Measurements from ENCODE around the gene SLC38A2.
A peak's percentile ranks its signal among the peaks of the same experiment; 100 is the strongest.

Gene SLC38A2

GRCh38 chr12:46366771-46367170 lies 5.8 kb downstream of the SLC38A2 start:
- no peaks in the 10 kb centered on the region for H3K79me1 ChIP-seq (replicated peaks; ENCODE audit: low read length, poor library complexity, severe bottlenecking)
- H2BK5ac ChIP-seq (ENCODE audit: low read depth, low read length, poor library complexity, severe bottlenecking), result no peak overlapping the region
- DNase-seq, result no peak
- no peak overlapping the region for H3K18ac ChIP-seq (ENCODE audit: low read depth in 1 of 2, low read length in 2 of 2)
- no peak overlapping the region for H2BK15ac ChIP-seq (ENCODE audit: low read depth, poor library complexity, severe bottlenecking)
- H3K4me3 ChIP-seq (ENCODE audit: insufficient read depth in 1 of 2, low read depth in 1 of 2, low read length in 2 of 2), result peak overlapping the region in 1 of 2 experiments; percentile 98
- H2BK120ac ChIP-seq (ENCODE audit: low read depth, low read length), result no peak overlapping the region
- H3K4me1 ChIP-seq (ENCODE audit: control insufficient read depth, insufficient read depth, low read depth, low read length), result peaks cover 3% of the 10 kb centered on the region
- peaks cover 6 to 94% of the 10 kb centered on the region in 2 experiments for H3K36me3 ChIP-seq (ENCODE audit: control insufficient read depth in 1 of 2, insufficient read depth in 2 of 2, low read depth in 1 of 2, low read length in 2 of 2)
- WGBS, result 91% methylated on average over 5 of the region's 5 CpGs
- no peak overlapping the region for H3K4ac ChIP-seq (ENCODE audit: low read depth in 1 of 2, low read length in 2 of 2)
- H3K9ac ChIP-seq (ENCODE audit: low read length), result peak overlapping the region; percentile 99
- no peaks in the 10 kb centered on the region for H3K9me3 ChIP-seq (ENCODE audit: control insufficient read depth, low read length)
- no peak overlapping the region for H2AFZ ChIP-seq (ENCODE audit: low read depth, low read length)
- H3K27me3 ChIP-seq (ENCODE audit: control insufficient read depth in 1 of 2, insufficient read depth in 1 of 2, low read length in 2 of 2), result no peaks in the 10 kb centered on the region
- no peak overlapping the region for H3K4me2 ChIP-seq (ENCODE audit: low read length, poor library complexity, severe bottlenecking)
- H3K14ac ChIP-seq (ENCODE audit: low read length in 2 of 2), result no peak overlapping the region
- H3K27ac ChIP-seq (ENCODE audit: low read length, poor library complexity, severe bottlenecking), result no peak overlapping the region
- no peak overlapping the region for H4K8ac ChIP-seq (ENCODE audit: low read length)
- H4K91ac ChIP-seq (ENCODE audit: low read length), result no peak overlapping the region
- H2AK5ac ChIP-seq (ENCODE audit: low read length, severe bottlenecking), result no peak overlapping the region
- no peak overlapping the region for H2BK12ac ChIP-seq (ENCODE audit: low read length in 2 of 2)
- H3K23ac ChIP-seq (ENCODE audit: low read length in 2 of 2), result no peak overlapping the region

GRCh38 chr12:46365951-46366379 lies 6.6 kb downstream of the SLC38A2 start:
- Histone ChIP-seq H2BK120ac (ENCODE audit: low read depth, low read length) (no peak overlapping the region), H3K9me3 (ENCODE audit: control insufficient read depth, low read length) (no peaks in the 10 kb centered on the region), H3K79me1 (replicated peaks; ENCODE audit: low read length, poor library complexity, severe bottlenecking) (no peaks in the 10 kb centered on the region), H3K27ac (ENCODE audit: low read length, poor library complexity, severe bottlenecking) (peak overlapping the region; percentile 29), H3K27me3 (ENCODE audit: control insufficient read depth in 1 of 2, insufficient read depth in 1 of 2, low read length in 2 of 2) (no peaks in the 10 kb centered on the region), H2AFZ (ENCODE audit: low read depth, low read length) (no peak overlapping the region), H3K4me3 (ENCODE audit: insufficient read depth in 1 of 2, low read depth in 1 of 2, low read length in 2 of 2) (peak overlapping the region in 1 of 2 experiments; percentile 98), H4K91ac (ENCODE audit: low read length) (no peak overlapping the region), H3K23ac (ENCODE audit: low read length in 2 of 2) (no peak overlapping the region), H2BK5ac (ENCODE audit: low read depth, low read length, poor library complexity, severe bottlenecking) (no peak overlapping the region), H3K36me3 (ENCODE audit: control insufficient read depth in 1 of 2, insufficient read depth in 2 of 2, low read depth in 1 of 2, low read length in 2 of 2) (peaks cover 4 to 100% of the 10 kb centered on the region in 2 experiments), H3K4ac (ENCODE audit: low read depth in 1 of 2, low read length in 2 of 2) (no peak overlapping the region), H2BK12ac (ENCODE audit: low read length in 2 of 2) (no peak overlapping the region), H3K4me2 (ENCODE audit: low read length, poor library complexity, severe bottlenecking) (peak overlapping the region; percentile 29), H3K18ac (ENCODE audit: low read depth in 1 of 2, low read length in 2 of 2) (no peak overlapping the region), H3K14ac (ENCODE audit: low read length in 2 of 2) (no peak overlapping the region), H2BK15ac (ENCODE audit: low read depth, poor library complexity, severe bottlenecking) (no peak overlapping the region), H4K8ac (ENCODE audit: low read length) (no peak overlapping the region), H3K9ac (ENCODE audit: low read length) (peak overlapping the region; percentile 99), H3K4me1 (ENCODE audit: control insufficient read depth, insufficient read depth, low read depth, low read length) (peaks cover 3% of the 10 kb centered on the region), H2AK5ac (ENCODE audit: low read length, severe bottlenecking) (no peak overlapping the region)
- no CpG with 5 or more reads among the region's 2 CpGs for WGBS
- DNase-seq, result peak; percentile 40

- Histone ChIP-seq H3K27ac (ENCODE audit: low read length, poor library complexity, severe bottlenecking) (peak overlapping the region; percentile 30), H3K9me3 (ENCODE audit: control insufficient read depth, low read length) (no peaks in the 10 kb centered on the region), H2BK5ac (ENCODE audit: low read depth, low read length, poor library complexity, severe bottlenecking) (no peak overlapping the region), H3K79me1 (replicated peaks; ENCODE audit: low read length, poor library complexity, severe bottlenecking) (no peaks in the 10 kb centered on the region), H3K4me3 (ENCODE audit: insufficient read depth in 1 of 2, low read depth in 1 of 2, low read length in 2 of 2) (peak overlapping the region in 1 of 2 experiments; percentile 98), H3K18ac (ENCODE audit: low read depth in 1 of 2, low read length in 2 of 2) (no peak overlapping the region), H3K27me3 (ENCODE audit: control insufficient read depth in 1 of 2, insufficient read depth in 1 of 2, low read length in 2 of 2) (no peaks in the 10 kb centered on the region), H3K14ac (ENCODE audit: low read length in 2 of 2) (no peak overlapping the region), H2BK12ac (ENCODE audit: low read length in 2 of 2) (no peak overlapping the region), H3K4me1 (ENCODE audit: control insufficient read depth, insufficient read depth, low read depth, low read length) (peaks cover 3% of the 10 kb centered on the region), H2BK15ac (ENCODE audit: low read depth, poor library complexity, severe bottlenecking) (no peak overlapping the region), H2AFZ (ENCODE audit: low read depth, low read length) (no peak overlapping the region), H3K4ac (ENCODE audit: low read depth in 1 of 2, low read length in 2 of 2) (no peak overlapping the region), H4K91ac (ENCODE audit: low read length) (no peak overlapping the region), H2BK120ac (ENCODE audit: low read depth, low read length) (no peak overlapping the region), H4K8ac (ENCODE audit: low read length) (no peak overlapping the region), H2AK5ac (ENCODE audit: low read length, severe bottlenecking) (no peak overlapping the region), H3K36me3 (ENCODE audit: control insufficient read depth in 1 of 2, insufficient read depth in 2 of 2, low read depth in 1 of 2, low read length in 2 of 2) (peaks cover 4 to 100% of the 10 kb centered on the region in 2 experiments), H3K4me2 (ENCODE audit: low read length, poor library complexity, severe bottlenecking) (no peak overlapping the region), H3K9ac (ENCODE audit: low read length) (peak overlapping the region; percentile 99), H3K23ac (ENCODE audit: low read length in 2 of 2) (no peak overlapping the region)
- DNase-seq, result peak; percentile 61
- WGBS, result 70% methylated on average over 2 of the region's 3 CpGs
Observed at GRCh38 chr12:46364777-46365580, 7.6 kb downstream of the SLC38A2 start.

GRCh38 chr12:46364300-46364696 lies 8.3 kb downstream of the SLC38A2 start:
- no peaks in the 10 kb centered on the region for H3K27me3 ChIP-seq (ENCODE audit: control insufficient read depth in 1 of 2, insufficient read depth in 1 of 2, low read length in 2 of 2)
- H3K27ac ChIP-seq (ENCODE audit: low read length, poor library complexity, severe bottlenecking), result no peak overlapping the region
- no peak overlapping the region for H3K23ac ChIP-seq (ENCODE audit: low read length in 2 of 2)
- no peak overlapping the region for H3K18ac ChIP-seq (ENCODE audit: low read depth in 1 of 2, low read length in 2 of 2)
- no peak overlapping the region for H2BK15ac ChIP-seq (ENCODE audit: low read depth, poor library complexity, severe bottlenecking)
- H2BK120ac ChIP-seq (ENCODE audit: low read depth, low read length), result no peak overlapping the region
- H3K36me3 ChIP-seq (ENCODE audit: control insufficient read depth in 1 of 2, insufficient read depth in 2 of 2, low read depth in 1 of 2, low read length in 2 of 2), result peaks cover 4 to 100% of the 10 kb centered on the region in 2 experiments
- WGBS, result 84% methylated on average over 2 of the region's 3 CpGs
- H3K14ac ChIP-seq (ENCODE audit: low read length in 2 of 2), result no peak overlapping the region
- no peak overlapping the region for H2AFZ ChIP-seq (ENCODE audit: low read depth, low read length)
- peaks cover 3% of the 10 kb centered on the region for H3K4me1 ChIP-seq (ENCODE audit: control insufficient read depth, insufficient read depth, low read depth, low read length)
- no peaks in the 10 kb centered on the region for H3K79me1 ChIP-seq (replicated peaks; ENCODE audit: low read length, poor library complexity, severe bottlenecking)
- no peak overlapping the region for H2BK5ac ChIP-seq (ENCODE audit: low read depth, low read length, poor library complexity, severe bottlenecking)
- H3K4me2 ChIP-seq (ENCODE audit: low read length, poor library complexity, severe bottlenecking), result no peak overlapping the region
- H3K9me3 ChIP-seq (ENCODE audit: control insufficient read depth, low read length), result no peaks in the 10 kb centered on the region
- no peak overlapping the region for H2BK12ac ChIP-seq (ENCODE audit: low read length in 2 of 2)
- no peak overlapping the region for H2AK5ac ChIP-seq (ENCODE audit: low read length, severe bottlenecking)
- no peak overlapping the region for H3K4ac ChIP-seq (ENCODE audit: low read depth in 1 of 2, low read length in 2 of 2)
- DNase-seq, result no peak
- H4K8ac ChIP-seq (ENCODE audit: low read length), result no peak overlapping the region
- H3K9ac ChIP-seq (ENCODE audit: low read length), result peak overlapping the region; percentile 99
- peak overlapping the region in 1 of 2 experiments; percentile 52 for H3K4me3 ChIP-seq (ENCODE audit: insufficient read depth in 1 of 2, low read depth in 1 of 2, low read length in 2 of 2)
- H4K91ac ChIP-seq (ENCODE audit: low read length), result no peak overlapping the region
